GM19468 (cell line): ENCODE measurements around the gene KCNK17.
"Not testable (repeated sequence)": the region's sequence is repeated elsewhere in the genome, so short reads cannot be mapped to it uniquely, and the experiment has no call there.

ENCODE experiments used
- ATAC-seq: cut with Tn5 transposase; IDR thresholded peaks from one replicate; pipeline ENCODE4 v1.9.1; 2021; ENCODE audit warnings: mild to moderate bottlenecking, moderate library complexity, moderate number of reproducible peaks; ENCODE audit not compliant: unreplicated experiment; ENCODE audit errors: extremely low read depth

The KCNK17 gene

GRCh38 chr6:39304951-39305350 is 9.3 kb downstream of the KCNK17 start:
- ATAC-seq: no peak

GRCh38 chr6:39303425-39304153 is 10.6 kb downstream of the KCNK17 start:
- ATAC-seq: no peak

DNA sequence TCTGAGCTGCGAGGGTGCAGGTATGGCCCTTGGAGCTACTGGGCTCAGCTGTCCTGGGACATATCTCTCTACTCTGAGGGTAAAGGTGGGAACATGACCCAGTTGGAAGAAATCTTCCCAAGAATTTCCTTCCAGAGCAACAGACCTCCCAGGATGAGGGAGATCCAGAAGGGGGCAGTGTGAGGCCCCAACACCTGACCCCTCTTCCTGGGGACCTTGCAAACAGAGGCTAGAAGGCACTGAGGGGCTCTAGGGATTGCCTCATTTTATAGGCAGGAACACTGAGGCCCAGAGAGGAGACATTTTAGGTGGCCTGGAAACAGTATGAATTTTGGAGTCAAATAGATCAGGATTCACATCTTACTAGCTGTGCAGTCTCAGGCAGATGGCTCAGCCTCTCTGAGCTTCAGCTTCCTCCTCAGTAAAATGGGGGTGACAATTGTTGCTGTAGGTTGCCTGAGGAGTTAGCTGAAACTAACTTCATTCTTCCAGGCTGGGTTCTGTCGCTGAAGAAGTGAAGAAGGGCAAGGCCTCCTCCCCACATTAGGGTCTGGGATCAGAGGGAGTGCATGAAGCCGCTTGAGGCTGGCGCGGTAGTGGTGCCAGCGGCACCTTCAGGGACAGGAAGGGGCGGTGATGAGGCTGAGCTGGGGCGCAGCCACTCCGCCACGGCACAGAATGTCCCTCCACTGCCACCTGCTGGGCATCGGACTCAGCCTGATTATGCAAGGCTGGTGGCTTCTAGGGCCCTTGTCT is 11.4 kb downstream of the KCNK17 start:
- peak; percentile 58 for ATAC-seq

GRCh38 chr6:39302011-39302410 is 12.2 kb downstream of the KCNK17 start:
- no peak for ATAC-seq

GRCh38 chr6:39301606-39302005 is 12.6 kb downstream of the KCNK17 start:
- ATAC-seq: no peak

DNA sequence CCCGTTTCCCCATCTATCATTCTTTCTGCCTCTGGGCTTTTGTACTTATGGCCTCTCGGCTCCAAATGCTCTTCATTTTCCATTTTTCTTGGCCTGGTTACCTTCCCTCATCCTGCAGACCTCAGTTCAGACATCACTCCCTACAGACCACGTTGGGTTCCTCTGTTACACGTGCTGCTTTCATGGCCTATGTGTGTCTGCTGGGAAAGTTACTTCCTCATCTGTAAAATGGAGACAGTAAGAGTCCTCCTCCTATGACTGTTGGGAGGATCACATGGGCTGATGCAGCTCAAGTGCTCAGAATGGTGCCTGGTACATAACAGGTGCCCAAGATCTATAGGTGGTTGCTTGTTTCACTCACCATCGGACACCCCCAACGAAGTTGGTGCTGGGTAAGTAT is 13.5 kb downstream of the KCNK17 start:
- ATAC-seq: no peak

GRCh38 chr6:39298061-39298460 is 16.2 kb downstream of the KCNK17 start:
- ATAC-seq: no peak

DNA sequence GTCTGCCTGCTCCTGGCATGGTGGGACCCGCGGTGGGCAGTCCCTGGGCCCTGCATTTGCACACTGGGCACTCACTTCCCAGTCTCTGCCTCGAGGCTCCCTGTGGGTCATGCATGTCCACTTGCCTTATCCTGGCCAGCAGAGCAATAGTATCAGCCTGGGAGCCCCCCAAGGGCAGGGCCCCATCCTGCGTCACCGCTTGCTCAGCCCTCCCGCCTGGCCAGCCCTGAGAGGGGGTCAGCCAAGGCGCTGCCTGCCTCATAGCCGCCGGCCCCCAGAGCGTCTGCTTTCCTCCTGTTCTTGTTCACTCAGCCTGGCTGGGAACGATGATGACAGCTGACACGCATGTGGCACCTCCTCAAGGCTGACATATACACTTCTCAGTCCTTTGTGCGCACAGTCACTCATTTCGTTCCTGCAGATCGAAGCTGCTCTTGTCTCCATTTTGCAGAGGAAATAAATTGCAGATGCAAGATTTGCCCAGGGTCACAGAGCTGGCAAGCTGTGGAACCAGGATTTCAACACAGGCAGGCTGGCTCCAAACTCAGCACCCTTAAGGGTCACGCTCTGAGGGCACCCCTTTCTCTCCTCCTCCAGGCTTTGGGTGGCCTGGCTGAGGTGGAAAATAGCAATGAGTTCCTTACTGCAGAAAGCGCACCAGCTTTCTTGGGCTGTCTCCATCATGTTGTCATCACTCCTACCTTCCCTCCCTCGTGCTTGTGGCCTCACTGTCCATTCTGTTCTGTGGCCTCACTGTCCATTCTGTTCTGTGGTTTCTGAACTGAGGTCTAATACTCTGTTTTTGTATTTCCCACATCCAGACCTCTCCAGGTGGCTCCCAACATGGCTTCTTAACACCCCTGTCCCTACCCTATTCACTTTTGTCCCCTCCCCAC is 17.2 kb downstream of the KCNK17 start:
- ATAC-seq: no peak

GRCh38 chr6:39295611-39296011 is 18.6 kb downstream of the KCNK17 start:
- ATAC-seq: no peak

GRCh38 chr6:39294899-39295298 is 19.3 kb downstream of the KCNK17 start:
- no peak for ATAC-seq

GRCh38 chr6:39294133-39294532 is 20.1 kb downstream of the KCNK17 start:
- ATAC-seq: no peak

GRCh38 chr6:39292637-39293036 is 21.6 kb downstream of the KCNK17 start:
- no peak for ATAC-seq

DNA sequence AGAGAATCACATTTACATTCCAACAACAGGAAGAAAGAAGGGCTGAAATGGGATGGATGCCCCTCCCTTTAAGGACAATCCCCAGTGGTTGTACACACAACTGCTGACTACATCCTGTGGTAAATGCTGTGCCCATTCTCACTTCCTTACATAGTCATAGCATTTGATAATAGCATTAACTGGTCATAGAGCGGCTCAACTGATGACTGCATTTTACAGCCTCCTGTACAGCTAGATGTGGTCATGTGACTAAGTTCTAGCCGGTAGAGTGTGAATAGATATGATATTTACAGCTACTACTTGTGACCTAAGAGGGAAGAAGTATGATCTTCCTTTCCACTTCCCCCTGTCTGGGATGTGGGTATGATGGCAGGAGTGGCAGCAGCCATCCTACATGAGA is 24.7 kb downstream of the KCNK17 start:
- ATAC-seq: no peak

GRCh38 chr6:39287601-39288000 is 26.6 kb downstream of the KCNK17 start:
- no peak for ATAC-seq

DNA sequence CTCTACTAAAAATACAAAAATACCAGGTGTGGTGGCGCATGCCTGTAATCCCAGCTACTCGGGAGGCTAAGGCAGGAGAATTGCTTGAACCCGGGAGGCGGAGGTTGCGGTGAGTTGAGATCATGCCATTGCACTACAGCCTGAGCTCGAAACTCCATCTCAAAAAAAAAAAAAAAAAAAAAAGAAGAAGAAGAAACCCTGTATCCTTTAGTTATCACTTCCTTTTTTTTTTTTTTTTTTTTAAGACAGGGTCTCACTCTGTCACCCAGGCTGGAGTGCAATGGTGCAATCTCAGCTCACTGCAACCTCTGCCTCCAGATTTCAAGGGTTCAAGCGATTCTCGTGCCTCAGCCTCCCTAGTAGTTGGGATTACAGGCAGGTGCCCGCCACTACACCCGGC is 27.6 kb downstream of the KCNK17 start:
- not testable (repeated sequence) for ATAC-seq

GRCh38 chr6:39282774-39283173 is 31.4 kb downstream of the KCNK17 start:
- no peak for ATAC-seq

DNA sequence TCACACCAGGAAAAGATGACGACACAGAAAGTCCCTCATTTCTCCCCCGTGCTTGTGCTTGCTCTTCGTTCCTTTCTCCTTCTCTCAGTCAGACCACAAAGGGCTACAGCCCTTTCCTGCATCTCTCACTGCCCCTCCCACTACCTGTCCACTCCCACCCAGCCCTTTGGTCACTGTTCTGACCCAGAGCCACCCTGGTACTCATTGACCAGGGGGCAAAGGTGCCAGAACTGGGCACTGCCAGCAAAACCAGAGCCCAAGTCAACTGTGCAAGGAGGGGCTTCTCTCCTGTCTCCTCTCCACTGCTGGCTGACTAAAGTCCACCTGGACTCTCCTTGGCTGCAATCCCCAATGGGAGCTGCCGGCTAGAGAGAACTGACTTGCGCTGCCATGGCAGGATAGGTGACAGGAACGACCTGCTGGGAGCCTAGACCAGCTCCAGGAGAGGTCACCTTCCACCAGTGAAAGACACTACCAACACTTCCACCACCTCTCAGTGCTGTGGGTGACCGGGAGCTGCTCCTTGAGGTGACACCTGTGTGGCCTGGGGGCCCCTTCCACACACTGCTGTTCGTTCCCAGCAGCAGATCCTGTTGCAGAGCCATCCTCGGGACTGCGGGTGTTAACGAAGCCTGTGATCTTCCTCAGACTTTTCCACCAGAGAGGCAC is 32.8 kb downstream of the KCNK17 start:
- ATAC-seq: no peak

- ATAC-seq: no peak
Measured at GRCh38 chr6:39280247-39280731, 33.9 kb downstream of the KCNK17 start.

- no peak for ATAC-seq
Measured at GRCh38 chr6:39279539-39279938, 34.7 kb downstream of the KCNK17 start.

DNA sequence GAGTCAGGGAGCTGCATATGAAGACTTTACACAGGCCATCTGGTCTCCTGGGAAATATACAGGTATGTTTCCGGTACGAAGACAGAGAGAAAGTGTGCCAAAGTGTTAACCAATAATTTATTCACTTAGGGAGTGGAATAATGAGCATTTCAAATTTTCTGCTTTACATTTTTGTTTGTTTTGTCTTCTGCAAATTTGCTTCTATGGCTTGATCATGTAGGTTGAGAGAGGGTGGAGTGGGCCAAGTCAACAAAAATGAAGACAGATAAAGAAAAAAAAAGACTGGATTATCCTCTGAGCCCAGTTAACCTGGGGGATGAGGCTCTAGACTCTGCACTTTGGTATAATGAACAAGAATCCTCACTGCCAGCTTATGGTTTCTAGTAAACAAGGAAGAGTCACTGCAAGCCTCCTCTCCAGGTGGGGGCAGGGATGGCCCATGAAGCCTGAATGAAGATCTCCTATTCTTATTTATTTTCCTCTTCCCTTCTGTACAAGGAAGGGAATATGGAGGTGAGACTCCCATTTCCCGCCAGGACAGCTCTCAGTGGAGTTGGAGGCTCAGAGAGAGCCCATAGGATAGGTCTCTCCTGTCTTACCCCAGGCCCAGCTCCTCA is 37.7 kb downstream of the KCNK17 start:
- ATAC-seq: no peak
